AG10803 (cell line): ENCODE data around the gene RANBP3L.

Experiments
- DNase-seq: peaks from one replicate; pipeline ENCODE4 v3.0.0; 2010; ENCODE audit warnings: low read depth
- H3K4me3 ChIP-seq: 2 replicates; pipeline ENCODE4 v1.5.1; 2011; ENCODE audit warnings: mild to moderate bottlenecking, low read length, control low read depth
- TF ChIP-seq, protein P1 (sequence below): conservative IDR thresholded peaks from 2 replicates; pipeline ENCODE4 v1.5.1; 2011; ENCODE audit warnings: mild to moderate bottlenecking, low read length, control low read depth, inconsistent platforms

Gene RANBP3L

DNA sequence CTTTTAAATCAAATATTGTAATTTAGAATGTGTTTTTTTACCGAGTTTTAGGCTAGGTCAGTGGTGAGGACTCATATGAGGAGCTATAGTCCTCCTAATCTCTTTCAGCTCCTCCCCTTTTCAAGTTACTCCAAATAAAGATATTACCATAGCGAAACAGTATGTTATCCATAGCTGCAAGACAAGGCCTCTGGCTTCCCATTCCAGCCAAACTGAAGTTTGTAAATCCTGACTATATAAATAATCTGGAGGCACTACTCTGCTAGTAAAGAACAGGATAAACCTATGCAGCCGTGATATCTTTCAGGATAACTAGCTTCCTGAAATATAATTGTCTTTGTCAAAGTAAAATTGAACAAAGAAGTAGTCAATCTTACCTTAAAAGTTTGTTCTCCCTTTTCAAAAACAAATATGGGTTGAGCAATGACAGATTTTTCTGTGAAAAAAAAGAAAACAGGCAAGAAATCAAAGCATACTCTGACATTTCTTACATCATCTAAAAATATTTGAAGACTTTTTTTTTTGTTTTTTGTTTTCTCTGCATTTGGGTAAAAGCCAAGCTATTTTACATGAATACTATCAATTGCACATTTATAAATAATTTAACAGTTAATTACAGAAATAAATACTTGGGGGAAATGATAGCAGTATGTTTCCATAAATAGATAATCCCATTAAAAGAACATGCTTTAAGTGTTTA lies 30.7 kb downstream of the RANBP3L start:
- no peak for DNase-seq
- no peak overlapping the region for H3K4me3 ChIP-seq
- TF ChIP-seq, protein P1, sequence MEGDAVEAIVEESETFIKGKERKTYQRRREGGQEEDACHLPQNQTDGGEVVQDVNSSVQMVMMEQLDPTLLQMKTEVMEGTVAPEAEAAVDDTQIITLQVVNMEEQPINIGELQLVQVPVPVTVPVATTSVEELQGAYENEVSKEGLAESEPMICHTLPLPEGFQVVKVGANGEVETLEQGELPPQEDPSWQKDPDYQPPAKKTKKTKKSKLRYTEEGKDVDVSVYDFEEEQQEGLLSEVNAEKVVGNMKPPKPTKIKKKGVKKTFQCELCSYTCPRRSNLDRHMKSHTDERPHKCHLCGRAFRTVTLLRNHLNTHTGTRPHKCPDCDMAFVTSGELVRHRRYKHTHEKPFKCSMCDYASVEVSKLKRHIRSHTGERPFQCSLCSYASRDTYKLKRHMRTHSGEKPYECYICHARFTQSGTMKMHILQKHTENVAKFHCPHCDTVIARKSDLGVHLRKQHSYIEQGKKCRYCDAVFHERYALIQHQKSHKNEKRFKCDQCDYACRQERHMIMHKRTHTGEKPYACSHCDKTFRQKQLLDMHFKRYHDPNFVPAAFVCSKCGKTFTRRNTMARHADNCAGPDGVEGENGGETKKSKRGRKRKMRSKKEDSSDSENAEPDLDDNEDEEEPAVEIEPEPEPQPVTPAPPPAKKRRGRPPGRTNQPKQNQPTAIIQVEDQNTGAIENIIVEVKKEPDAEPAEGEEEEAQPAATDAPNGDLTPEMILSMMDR = no peak

DNA sequence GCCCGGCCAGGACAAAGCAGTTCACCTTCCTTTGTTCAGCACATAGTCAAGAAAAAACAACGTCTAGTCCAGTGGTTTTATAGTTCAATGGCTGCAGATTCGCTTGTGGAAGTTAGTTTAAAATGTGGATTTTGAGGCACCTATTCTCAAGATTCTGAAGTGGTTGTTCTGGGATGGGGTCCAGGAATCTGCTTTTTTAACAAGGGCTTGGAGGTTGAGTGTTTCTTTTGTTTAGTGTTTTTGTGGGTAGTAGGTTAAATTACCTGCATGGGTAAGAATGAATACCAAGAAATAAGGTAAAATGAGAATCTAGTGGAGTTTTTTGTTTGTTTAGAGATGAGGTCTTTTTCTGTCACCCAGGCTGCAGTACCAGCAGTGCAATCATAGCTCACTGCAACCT lies 31.5 kb downstream of the RANBP3L start:
- TF ChIP-seq, protein P1 = no peak
- no peak overlapping the region for H3K4me3 ChIP-seq
- no peak for DNase-seq

DNA sequence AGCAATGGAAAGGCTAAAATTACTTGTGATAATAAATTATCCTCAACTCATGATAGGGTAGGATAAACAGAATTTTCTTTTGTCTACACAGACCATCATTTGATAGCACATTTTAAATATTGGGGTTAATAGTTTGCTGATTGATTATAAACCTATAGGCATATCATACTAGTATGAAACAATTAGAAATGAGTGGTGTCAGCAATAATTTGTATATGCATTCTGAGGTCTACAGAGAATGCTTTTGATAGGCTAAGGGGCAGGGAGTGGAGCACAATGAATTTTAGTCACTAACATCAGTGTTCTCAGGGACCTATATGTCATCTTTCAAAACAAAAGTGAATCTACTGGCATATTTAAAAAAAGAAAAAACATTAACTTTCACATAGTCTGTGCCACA lies 32.2 kb downstream of the RANBP3L start:
- no peak for DNase-seq
- no peak overlapping the region for H3K4me3 ChIP-seq
- TF ChIP-seq, protein P1 = no peak

DNA sequence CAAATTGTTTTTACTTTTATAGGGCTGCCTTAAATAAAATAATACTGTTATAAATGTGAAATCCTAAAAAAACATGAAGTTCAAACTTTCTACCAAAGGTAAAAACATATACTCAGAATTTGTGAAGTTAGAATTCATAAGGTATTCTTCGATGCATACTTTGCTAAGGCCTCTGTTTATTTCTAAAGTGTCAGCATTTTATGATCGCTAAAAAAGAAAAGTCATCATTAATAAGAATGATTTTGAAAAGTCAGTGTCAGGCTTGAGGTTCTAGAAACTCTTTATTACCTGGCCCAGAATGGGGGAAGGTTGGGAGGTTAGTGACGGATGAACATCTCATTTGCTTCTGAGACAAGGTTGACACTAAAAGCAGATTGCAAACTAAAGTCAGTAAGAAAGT lies 33.8 kb downstream of the RANBP3L start:
- no peak overlapping the region for H3K4me3 ChIP-seq
- no peak for DNase-seq
- TF ChIP-seq, protein P1 = no peak

DNA sequence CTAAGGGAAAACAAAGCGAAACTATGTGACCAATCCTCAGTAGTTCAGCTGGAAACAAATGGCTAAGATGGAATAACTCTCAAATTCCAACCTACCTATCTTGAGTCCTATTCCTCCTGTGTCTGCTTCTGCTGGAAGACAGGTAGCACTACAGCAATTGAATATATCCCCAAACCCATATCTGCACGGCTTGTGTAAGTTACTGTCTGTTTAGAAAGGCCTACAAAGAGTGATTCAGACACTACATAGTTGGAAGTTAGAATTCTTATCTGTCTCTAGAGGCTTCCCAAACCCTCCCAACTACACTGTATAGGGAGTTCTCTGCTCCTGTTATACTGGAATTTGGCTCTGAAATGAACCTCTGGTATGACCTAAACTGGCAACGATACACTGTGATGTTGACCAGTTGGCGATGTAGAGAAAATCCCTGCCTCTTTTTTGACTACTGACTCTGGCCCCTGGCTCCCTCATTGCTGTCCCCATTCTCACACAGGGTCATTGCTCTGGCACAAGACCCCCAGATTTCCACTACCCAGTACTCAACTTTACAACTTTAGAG lies 37.4 kb downstream of the RANBP3L start:
- TF ChIP-seq, protein P1 = no peak
- DNase-seq = no peak
- no peak overlapping the region for H3K4me3 ChIP-seq

DNA sequence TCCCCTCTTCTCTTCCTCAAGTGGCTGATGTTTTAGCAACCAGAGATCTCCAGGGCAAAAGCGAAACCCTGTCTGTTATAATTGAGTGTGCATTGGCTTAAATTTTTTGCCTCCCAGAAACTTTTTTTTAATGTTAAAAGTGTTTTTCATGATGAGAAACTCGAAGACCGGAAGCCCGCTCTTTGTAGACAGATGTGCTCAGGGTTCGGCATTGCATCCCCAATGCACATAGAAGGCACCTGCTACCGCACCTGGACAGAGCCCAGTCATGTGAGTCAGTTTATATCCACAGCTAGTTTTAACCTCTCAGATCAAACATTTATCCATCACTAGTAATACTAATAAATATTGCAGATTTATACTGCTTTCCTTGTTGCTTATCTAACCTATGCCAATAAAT lies 40.5 kb downstream of the RANBP3L start:
- no peak overlapping the region for H3K4me3 ChIP-seq
- DNase-seq = no peak
- TF ChIP-seq, protein P1 = no peak

DNA sequence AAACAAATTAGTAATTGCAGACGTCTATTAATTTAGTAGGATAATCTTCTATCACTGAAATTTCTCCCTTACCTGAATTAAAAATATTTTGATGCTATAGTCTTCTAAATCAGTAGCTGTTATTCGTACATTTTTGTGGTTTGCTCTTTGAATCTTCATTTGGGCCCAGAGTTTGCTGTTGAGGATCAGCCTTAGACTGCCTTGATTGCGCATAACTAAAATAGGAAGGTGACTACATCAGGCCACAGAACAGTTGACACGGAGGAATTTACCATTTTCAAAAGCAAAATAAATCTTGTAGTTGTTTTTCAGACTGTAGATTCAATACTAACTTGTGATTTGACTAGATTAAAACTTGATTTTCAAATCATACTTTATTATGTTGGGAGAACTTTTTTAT lies 48.1 kb downstream of the RANBP3L start:
- DNase-seq = no peak

More for the DNA sequence above, 48.1 kb downstream of the RANBP3L start:
- TF ChIP-seq, protein P1 = no peak
- H3K4me3 ChIP-seq = no peak overlapping the region
